Stromal cell of bone marrow (primary cell): Measurements from ENCODE around the gene THAP4.
"Not testable (repeated sequence)": the region's sequence is repeated elsewhere in the genome, so short reads cannot be mapped to it uniquely, and the experiment has no call there.

Experiments used
- DNase-seq: peaks from one replicate; pipeline ENCODE4 v3.0.0-alpha.2; 2012; ENCODE audit warnings: low read depth

The THAP4 gene

DNA sequence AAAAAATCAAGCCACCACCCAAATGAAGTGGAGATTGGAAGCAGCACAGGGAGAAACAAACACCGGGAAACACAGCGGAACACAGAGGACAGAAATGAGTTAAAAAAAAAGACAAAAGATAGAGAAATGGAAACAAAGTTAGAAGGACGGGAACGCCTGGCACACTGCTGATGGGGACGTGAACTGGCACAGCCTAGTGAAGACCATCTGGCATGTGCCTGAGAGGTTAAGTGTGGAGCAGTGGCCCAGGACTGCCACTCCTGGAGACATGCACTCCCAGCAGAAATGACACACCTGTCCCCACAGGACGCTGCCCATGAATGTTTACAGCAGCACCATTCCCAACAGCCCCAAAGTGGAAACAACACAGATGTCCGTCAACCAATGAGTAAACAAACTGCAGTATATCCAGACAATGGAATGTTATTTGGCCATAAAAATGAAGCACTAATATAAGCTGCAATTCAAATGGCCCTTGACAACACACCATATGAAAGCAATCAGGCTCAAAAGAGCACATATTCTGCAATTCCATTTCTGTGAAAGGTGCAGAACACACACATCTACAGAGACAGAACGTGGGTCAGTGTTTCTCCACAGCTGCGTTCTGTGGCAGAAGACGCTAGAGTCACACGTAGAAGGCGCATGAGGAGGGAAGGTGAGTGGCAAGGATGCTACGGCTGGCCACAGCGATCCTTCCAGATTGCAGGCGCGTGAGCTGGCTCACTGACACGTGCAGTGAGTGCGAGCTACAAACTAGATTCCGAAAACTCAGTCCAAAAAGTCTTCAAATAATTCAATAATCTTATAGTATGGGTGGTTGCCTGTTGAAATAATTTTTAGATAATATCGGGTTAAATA is 24.6 kb downstream of the THAP4 start:
- DNase-seq: no peak

- DNase-seq: no peak
Observed at GRCh38 chr2:241611062-241611461, 25.9 kb downstream of the THAP4 start.

DNA sequence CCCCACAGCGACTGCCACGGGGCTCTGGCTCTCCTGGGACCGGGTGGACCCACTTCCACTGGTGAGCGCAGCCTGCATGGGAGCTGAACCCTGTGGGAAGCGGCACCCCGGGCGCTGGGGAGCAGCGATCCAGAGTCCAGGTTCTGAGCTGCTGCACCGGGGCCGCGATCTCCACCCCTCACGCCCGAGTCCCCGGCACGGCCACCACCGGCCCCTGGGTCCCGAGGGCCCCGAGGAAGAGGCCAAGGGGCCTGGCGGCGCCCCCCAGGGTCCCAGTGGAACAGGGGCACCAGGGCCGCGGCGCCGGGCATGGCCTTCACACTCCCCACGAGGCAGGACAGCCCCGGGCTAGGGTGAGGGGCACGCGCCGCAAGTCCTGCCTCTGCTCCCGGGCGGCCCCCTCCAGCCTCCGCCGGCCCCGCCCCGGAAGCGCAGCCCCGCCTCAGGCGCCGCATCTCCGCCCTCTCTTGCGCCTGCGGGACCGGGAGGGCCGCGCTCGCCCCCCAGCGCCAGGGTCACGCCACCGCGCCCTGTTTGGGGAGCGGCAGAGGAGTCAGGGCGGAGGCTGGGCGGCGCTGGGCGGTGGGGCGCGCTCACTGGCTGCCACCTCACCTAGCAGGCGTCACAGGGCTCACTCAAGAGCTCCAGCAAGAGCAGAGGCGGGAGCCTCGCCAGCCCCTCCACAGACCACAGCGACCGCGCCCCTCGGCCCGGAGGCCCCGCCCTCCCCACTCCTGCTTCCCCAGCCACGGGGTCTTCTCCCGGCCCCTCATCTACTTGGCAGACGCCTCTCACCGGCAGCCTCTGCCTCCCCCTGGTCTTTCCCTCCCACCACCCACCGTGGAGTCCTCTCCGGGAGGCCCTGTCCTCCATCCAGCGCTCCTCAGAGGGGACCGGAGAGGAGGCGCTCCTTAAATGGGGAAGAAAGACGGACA is 26.8 kb downstream of the THAP4 start:
- DNase-seq: peak; percentile 54

GRCh38 chr2:241608881-241609280 is 28.1 kb downstream of the THAP4 start:
- DNase-seq: no peak

DNA sequence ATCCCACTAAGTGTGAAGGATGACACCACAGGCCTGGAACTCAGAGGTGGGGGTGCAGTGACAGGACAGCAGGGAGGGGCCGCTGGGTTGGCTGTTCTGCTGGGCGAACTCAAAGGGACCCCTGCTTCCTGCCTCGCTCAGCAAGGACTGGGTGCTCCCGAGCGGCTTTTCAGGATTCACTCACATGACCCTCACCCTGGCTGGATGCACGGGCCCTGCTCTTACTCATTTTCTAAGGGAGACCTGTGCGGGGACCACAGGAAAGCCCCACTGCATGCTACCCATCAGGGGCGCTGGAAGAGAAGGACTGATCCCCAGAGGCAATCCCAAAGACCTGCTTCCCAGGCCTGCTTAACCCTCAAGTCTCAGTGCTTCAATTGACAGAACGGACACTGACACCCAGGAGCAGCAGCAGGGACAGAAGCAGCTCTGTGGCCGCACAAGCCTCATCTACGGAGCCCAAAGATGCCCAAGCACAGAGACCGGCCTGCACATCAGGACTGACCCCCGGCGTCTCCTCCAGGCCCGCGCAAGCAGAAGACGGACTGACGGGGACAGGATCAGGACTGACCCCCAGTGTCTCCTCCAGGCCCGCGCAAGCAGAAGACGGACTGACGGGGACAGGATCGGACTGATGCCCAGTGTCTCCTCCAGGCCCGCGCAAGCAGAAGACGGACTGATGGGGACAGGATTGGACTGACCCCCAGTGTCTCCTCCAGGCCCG is 29.6 kb downstream of the THAP4 start:
- no peak for DNase-seq

DNA sequence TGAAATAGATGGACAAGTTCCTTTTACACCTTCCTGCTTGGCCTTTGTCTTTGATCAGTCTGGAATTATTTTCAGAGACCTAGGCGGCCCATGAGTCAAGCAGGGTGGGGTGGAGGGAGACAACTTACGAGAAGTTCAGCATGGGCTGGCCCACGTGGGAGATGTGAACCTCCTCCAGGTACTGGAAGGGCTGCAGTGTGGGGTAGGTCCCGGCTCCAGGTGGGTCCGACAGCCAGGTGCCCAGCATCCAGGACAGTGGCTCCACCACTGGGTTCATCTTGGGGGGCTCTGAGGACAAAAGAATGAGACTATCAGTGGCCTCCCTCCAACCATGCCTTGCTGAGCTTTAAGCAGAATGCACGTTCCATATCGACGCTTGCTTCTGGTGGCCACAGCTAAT is 30.8 kb downstream of the THAP4 start:
- no peak for DNase-seq

DNA sequence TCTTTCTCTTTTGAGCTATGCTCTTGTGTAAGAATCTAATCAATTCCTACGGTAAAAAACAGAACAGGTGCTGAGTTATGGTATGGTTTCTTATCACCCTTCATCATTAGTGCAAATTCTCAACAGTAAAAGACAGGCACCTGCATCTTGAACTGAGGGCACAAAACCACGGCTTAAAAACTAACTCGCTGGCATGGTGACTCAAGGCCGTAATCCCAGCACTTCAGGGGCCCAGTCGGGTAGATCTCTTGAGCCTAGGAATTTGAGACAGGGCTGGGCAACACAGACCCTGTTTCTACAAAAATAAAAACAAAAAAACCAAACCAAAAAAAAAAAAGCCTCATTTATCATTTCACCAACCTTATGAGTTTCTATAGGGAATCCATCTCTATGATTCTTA is 33.3 kb downstream of the THAP4 start:
- DNase-seq: no peak

DNA sequence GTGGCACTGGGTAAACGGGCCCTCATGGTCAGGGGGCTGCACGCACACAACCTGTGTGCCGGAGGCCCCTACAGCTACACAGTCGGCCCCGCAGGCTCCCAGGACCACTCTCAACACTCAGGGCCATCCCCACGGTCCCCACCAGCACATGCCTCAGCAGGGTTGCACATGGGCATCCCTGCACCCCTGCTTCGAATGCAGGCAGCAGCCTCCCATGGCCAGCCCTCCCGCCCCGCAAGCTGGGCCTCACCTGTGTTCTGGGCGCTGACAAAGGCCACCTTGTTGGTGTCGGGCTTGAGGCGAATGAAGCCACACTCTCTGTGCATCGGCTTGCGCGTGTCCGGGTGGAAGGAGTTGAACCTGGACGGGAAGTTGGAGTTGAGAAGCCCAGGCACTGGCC is 34.2 kb downstream of the THAP4 start:
- no peak for DNase-seq

GRCh38 chr2:241601841-241602240 is 35.1 kb downstream of the THAP4 start:
- DNase-seq: no peak

GRCh38 chr2:241599615-241600014 is 37.3 kb downstream of the THAP4 start:
- no peak for DNase-seq

DNA sequence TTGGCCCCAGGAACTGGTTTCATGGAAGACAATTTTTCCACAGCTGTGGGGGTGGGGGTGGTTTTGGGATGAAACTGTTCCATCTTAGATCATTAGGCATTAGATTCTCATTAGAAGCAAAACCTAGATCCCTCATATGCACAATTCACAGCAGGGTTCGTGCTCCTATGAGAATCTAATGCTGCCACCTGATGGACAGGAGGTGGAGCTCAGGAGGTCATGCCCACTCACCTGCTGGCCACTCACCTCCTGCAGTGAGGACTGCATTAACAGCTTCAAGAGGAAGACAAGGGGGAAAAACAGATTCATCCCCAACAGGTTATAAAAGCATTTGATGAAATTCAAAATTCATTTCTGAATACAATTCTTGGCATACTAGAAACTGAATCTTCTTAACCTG is 38.5 kb downstream of the THAP4 start:
- no peak for DNase-seq

DNA sequence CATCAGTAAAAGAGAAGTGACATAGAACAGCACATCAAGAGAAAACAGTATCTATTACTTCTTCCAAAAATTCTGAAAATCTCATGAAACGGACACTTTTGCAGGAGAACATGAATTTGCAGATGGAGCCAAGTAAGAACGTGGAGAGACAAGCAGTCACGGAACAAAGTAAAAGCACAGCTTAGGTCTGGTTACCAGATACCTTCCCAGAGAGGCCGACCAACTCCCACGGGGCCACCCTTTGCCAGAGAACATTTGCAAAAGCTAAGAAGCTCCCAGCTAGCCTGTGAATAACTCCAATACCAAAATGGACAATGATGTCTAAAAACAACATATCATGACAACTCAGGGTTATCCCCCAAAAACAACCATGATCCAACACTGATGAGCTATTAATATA is 38.9 kb downstream of the THAP4 start:
- DNase-seq: no peak

DNA sequence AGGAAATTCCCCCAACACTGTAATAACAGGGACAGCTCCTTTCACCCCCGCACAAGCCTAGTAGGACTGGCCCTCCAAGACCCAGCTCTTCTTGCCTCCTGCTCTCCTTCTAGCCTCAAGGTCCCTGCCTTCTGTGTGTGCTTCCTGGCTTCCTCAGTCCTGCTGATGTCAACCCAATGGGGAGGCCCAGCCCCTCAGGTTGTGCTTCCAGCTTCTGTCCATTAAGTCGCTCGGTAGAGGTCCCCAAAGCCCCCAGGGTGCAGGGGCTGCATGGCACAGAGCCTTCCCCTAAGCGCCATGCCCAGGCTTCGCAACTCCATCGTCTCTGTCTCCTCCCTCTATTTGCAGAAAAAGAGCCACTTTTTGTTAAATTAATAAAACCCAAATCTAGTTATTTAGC is 39.4 kb downstream of the THAP4 start:
- DNase-seq: no peak

DNA sequence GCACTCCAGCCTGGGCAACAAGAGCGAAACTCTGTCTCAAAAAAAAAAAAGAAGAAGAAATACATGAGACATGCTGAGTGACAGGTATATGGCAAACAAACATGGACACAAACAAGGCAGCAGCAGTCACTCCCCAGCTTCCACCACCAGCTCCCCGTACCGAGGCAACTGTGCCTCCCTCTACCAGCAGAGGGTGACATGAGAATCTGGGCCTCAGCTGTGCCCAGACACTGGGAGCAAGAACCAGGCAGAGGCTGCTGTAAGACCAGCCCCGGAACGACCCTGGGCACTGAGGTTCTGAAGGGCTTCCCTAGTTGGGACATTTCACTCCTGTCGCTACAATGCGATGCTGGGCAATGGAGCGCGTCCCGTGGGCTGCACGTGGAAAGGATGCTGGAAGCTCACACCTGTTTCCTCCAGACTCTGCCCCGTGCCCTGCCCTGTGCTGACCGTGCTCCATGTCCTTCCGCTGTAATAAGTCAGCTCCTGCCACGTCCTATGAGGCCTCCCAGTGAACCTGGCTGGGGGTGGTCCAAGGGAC is 41.3 kb downstream of the THAP4 start:
- no peak for DNase-seq

GRCh38 chr2:241593271-241593670 is 43.7 kb downstream of the THAP4 start:
- no peak for DNase-seq

- no peak for DNase-seq
Observed at GRCh38 chr2:241592126-241592845, 44.7 kb downstream of the THAP4 start.

- not testable (repeated sequence) for DNase-seq
Observed at GRCh38 chr2:241590496-241591455, 46.2 kb downstream of the THAP4 start.

- not testable (repeated sequence) for DNase-seq
Observed at GRCh38 chr2:241589863-241590262, 47.1 kb downstream of the THAP4 start.

- no peak for DNase-seq
Observed at GRCh38 chr2:241586564-241587264, 50.2 kb downstream of the THAP4 start.

- DNase-seq: no peak
Observed at GRCh38 chr2:241584436-241584835, 52.5 kb downstream of the THAP4 start.
